ENCODE measurements around the gene STRBP. TPM values are rescaled to one million over a fixed set of nuclear protein-coding genes. Genes with fewer than 3 reads are reported as not detected.
"Not testable (repeated sequence)": the region's sequence is repeated elsewhere in the genome, so short reads cannot be mapped to it uniquely, and the experiment has no call there.

The STRBP gene
- total RNA-seq, 3 donors from 2014 or later, result 39.8 to 45.0 (median 44.2) TPM

- DNase-seq (no peak), ATAC-seq (no peak)
- TF ChIP-seq, protein P1, sequence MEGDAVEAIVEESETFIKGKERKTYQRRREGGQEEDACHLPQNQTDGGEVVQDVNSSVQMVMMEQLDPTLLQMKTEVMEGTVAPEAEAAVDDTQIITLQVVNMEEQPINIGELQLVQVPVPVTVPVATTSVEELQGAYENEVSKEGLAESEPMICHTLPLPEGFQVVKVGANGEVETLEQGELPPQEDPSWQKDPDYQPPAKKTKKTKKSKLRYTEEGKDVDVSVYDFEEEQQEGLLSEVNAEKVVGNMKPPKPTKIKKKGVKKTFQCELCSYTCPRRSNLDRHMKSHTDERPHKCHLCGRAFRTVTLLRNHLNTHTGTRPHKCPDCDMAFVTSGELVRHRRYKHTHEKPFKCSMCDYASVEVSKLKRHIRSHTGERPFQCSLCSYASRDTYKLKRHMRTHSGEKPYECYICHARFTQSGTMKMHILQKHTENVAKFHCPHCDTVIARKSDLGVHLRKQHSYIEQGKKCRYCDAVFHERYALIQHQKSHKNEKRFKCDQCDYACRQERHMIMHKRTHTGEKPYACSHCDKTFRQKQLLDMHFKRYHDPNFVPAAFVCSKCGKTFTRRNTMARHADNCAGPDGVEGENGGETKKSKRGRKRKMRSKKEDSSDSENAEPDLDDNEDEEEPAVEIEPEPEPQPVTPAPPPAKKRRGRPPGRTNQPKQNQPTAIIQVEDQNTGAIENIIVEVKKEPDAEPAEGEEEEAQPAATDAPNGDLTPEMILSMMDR (IDR thresholded peaks at IDR 0.05), result no peak
- no peak overlapping the region for H3K4me3 ChIP-seq
- no peaks in the 10 kb centered on the region for H3K9me3 ChIP-seq
- H3K36me3 ChIP-seq (ENCODE audit: low read depth), result no peaks in the 10 kb centered on the region
- H3K4me1 ChIP-seq (ENCODE audit: low read depth), result no peaks in the 10 kb centered on the region
- intact Hi-C loops (cut with DNase I, micrococcal nuclease), result no loop called here
These were observed 59.7 kb downstream of the STRBP start for GRCh38 chr9:123208626-123209174.

DNA sequence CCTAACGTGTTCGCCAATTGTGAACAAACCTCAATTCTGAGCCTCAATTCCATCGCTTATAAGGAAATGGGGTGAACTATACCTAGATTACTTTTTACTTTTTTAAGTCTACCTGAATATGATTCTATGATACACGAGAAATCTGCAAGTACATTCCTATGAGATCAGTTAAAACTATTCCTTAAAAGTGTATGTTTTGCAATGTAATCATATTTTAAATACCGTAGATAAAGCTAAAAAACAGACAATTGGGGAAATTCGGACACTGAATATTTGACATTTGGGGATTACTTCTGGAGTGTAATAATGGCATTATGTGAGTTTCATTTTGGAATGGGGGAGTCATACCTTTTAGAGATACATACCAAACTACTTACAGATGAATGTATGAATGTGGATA is 62.3 kb downstream of the STRBP start:
- DNase-seq, result no peak
- intact Hi-C loops (cut with DNase I, micrococcal nuclease), result no loop called here
- H3K9me3 ChIP-seq, result no peaks in the 10 kb centered on the region
- no peaks in the 10 kb centered on the region for H3K4me1 ChIP-seq (ENCODE audit: low read depth)
- no peaks in the 10 kb centered on the region for H3K36me3 ChIP-seq (ENCODE audit: low read depth)
- TF ChIP-seq, protein P1 (IDR thresholded peaks at IDR 0.05), result no peak
- H3K4me3 ChIP-seq, result no peak overlapping the region
- no peak for ATAC-seq

DNA sequence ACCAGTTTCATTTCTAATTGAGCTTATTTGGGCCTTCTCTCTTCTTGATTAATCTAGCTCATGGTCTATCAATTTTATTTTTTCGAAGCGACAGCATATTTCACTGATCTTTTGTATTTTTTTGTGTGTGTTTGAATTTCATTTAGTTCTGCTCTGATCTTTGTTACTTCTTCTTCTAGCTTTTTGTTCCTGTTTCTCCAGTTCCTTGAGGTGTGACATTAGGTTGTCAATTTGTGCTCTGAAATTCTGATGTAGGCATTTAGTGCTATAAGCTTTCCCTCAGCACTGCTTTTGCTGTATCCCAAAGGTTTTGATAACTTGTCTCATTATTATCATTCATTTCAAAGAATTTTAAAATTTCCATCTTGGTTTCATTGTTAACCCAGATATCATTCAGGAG is 67.3 kb downstream of the STRBP start:
- ATAC-seq, result no peak

GRCh38 chr9:123200469-123200868 is 67.9 kb downstream of the STRBP start:
- H3K4me1 ChIP-seq (ENCODE audit: low read depth); H3K36me3 ChIP-seq (ENCODE audit: low read depth); ATAC-seq; DNase-seq; H3K4me3 ChIP-seq; intact Hi-C loops (cut with DNase I, micrococcal nuclease); H3K9me3 ChIP-seq: not testable (repeated sequence)

More for the DNA sequence above, 67.3 kb downstream of the STRBP start:
- Histone ChIP-seq H3K9me3 (no peaks in the 10 kb centered on the region), H3K36me3 (ENCODE audit: low read depth) (no peaks in the 10 kb centered on the region), H3K4me3 (no peak overlapping the region), H3K4me1 (ENCODE audit: low read depth) (no peaks in the 10 kb centered on the region)
- intact Hi-C loops (cut with DNase I, micrococcal nuclease), result no loop called here
- DNase-seq, result no peak
- TF ChIP-seq, protein P1 (IDR thresholded peaks at IDR 0.05), result no peak

DNA sequence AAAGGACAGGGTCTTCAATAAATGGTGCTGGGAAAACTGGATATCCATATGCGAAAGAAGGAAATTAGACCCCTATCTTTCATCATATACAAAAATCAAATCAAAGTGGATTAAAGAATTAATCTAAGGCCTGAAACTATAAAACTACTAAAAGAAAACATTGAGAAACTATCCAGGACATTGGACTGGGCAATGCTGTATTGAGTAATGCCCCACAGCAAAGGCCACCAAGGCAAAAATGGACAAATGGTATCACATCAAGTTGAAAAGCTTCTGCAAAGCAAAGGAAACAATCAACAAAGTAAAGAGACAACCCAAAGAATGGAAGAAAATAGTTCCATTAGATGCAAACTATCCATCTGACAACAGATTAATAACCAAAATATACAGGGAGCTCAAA is 72.3 kb downstream of the STRBP start:
- ATAC-seq (no peak), DNase-seq (no peak)
- no peaks in the 10 kb centered on the region for H3K36me3 ChIP-seq (ENCODE audit: low read depth)
- no peaks in the 10 kb centered on the region for H3K4me1 ChIP-seq (ENCODE audit: low read depth)
- no peaks in the 10 kb centered on the region for H3K9me3 ChIP-seq
- TF ChIP-seq, protein P1 (IDR thresholded peaks at IDR 0.05), result no peak
- intact Hi-C loops (cut with DNase I, micrococcal nuclease), result no loop called here
- H3K4me3 ChIP-seq, result no peak overlapping the region

- Histone ChIP-seq H3K9me3 (no peaks in the 10 kb centered on the region), H3K4me3 (no peak overlapping the region), H3K4me1 (ENCODE audit: low read depth) (no peaks in the 10 kb centered on the region), H3K36me3 (ENCODE audit: low read depth) (no peaks in the 10 kb centered on the region)
- intact Hi-C loops (cut with DNase I, micrococcal nuclease), result no loop called here
- ATAC-seq, result no peak
- DNase-seq, result no peak
- TF ChIP-seq, protein P1 (IDR thresholded peaks at IDR 0.05), result no peak
These were observed 74.4 kb downstream of the STRBP start for GRCh38 chr9:123194023-123194422.
